ENCODE data around the gene NLK. TPM values are rescaled to one million over a fixed set of nuclear protein-coding genes. Genes with fewer than 3 reads are reported as not detected.

Gene NLK
- total RNA-seq, 6 experiments from 2014 or later, result 8.8 to 10.6 (median 9.9) TPM

- ATAC-seq (no peak), DNase-seq (no peak)
- no peaks in the 10 kb centered on the region for H3K27me3 ChIP-seq
- H3K4me3 ChIP-seq, result no peak overlapping the region
- no peaks in the 10 kb centered on the region for H3K9me3 ChIP-seq
- H3K36me3 ChIP-seq, result no peaks in the 10 kb centered on the region
- no peak overlapping the region for H3K27ac ChIP-seq
- TF ChIP-seq POLR2A (IDR thresholded peaks at IDR 0.05) (no peak), CTCF (IDR thresholded peaks at IDR 0.05) (no peak)
- no peaks in the 10 kb centered on the region for H3K4me1 ChIP-seq
- intact Hi-C loops (cut with DNase I), result no loop called here
- WGBS (ENCODE audit: insufficient coverage, low coverage, low lambda C conversion rate, missing lambda C conversion rate), result 91% methylated on average over 5 of the region's 5 CpGs
These were observed 117.4 kb downstream of the NLK start for GRCh38 chr17:28159924-28160323.

GRCh38 chr17:28160610-28161009, 118.1 kb downstream of the NLK start:
- 79% methylated on average over 2 of the region's 2 CpGs for WGBS (ENCODE audit: insufficient coverage, low coverage, low lambda C conversion rate, missing lambda C conversion rate)
- no peak for ATAC-seq
- Histone ChIP-seq H3K36me3 (no peaks in the 10 kb centered on the region), H3K9me3 (no peaks in the 10 kb centered on the region), H3K4me1 (no peaks in the 10 kb centered on the region), H3K27ac (no peak overlapping the region), H3K27me3 (no peaks in the 10 kb centered on the region), H3K4me3 (no peak overlapping the region)
- DNase-seq, result no peak
- no peak for TF ChIP-seq CTCF (IDR thresholded peaks at IDR 0.05)
- intact Hi-C loops (cut with DNase I), result no loop called here

- no peak for DNase-seq
- H3K27me3 ChIP-seq, result no peaks in the 10 kb centered on the region
- H3K4me1 ChIP-seq, result no peaks in the 10 kb centered on the region
- no peak overlapping the region for H3K27ac ChIP-seq
- intact Hi-C loops (cut with DNase I), result no loop called here
- no peaks in the 10 kb centered on the region for H3K9me3 ChIP-seq
- TF ChIP-seq POLR2A (IDR thresholded peaks at IDR 0.05), result no peak
- TF ChIP-seq CTCF (IDR thresholded peaks at IDR 0.05), result no peak
- no peak for ATAC-seq
- 87% methylated on average over 4 of the region's 4 CpGs for WGBS (ENCODE audit: insufficient coverage, low coverage, low lambda C conversion rate, missing lambda C conversion rate)
- H3K4me3 ChIP-seq, result no peak overlapping the region
- no peaks in the 10 kb centered on the region for H3K36me3 ChIP-seq
These were observed 118.8 kb downstream of the NLK start for GRCh38 chr17:28161311-28161710.

- no peak overlapping the region for H3K27ac ChIP-seq
- no peaks in the 10 kb centered on the region for H3K9me3 ChIP-seq
- TF ChIP-seq CTCF (IDR thresholded peaks at IDR 0.05) (no peak), POLR2A (IDR thresholded peaks at IDR 0.05) (no peak)
- WGBS (ENCODE audit: insufficient coverage, low coverage, low lambda C conversion rate, missing lambda C conversion rate), result 85% methylated on average over 2 of the region's 2 CpGs
- intact Hi-C loops (cut with DNase I), result no loop called here
- H3K27me3 ChIP-seq, result no peaks in the 10 kb centered on the region
- no peak for ATAC-seq
- no peak overlapping the region for H3K4me3 ChIP-seq
- no peak for DNase-seq
- no peaks in the 10 kb centered on the region for H3K36me3 ChIP-seq
- no peaks in the 10 kb centered on the region for H3K4me1 ChIP-seq
These were observed 124.0 kb downstream of the NLK start for GRCh38 chr17:28166478-28166877.
